ENCODE measurements around the gene ESYT2.

The ESYT2 gene

DNA sequence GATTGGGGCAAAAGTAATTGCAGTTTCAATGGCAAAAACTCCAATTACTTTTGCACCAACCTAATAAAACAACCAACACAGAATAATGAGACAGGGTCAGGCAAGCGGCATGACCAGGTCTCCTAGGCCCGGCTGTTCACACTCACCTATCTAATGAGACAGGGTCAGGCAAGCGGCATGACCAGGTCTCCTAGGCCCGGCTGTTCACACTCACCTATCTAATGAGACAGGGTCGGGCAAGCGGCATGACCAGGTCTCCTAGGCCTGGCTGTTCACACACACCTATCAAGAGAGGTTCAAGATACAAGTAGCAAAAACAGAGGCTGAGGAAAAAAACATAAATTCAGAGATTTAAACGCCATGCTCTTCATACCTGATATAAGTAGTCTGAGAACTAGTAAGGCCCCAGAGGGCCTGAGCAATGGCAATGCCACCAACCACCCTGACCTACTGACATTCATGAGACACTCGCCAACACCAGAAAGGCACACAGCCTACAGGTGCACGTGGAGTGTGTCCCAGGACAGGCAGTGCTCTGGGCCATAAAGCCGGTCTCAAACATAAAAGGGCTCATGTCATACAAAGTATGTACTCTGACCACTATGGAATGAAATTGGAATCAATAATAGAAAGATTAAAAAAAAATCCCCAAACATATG, 84.1 kb downstream of the ESYT2 start:
- no peak for DNase-seq (ENCODE audit: low read depth, low spot score)

DNA sequence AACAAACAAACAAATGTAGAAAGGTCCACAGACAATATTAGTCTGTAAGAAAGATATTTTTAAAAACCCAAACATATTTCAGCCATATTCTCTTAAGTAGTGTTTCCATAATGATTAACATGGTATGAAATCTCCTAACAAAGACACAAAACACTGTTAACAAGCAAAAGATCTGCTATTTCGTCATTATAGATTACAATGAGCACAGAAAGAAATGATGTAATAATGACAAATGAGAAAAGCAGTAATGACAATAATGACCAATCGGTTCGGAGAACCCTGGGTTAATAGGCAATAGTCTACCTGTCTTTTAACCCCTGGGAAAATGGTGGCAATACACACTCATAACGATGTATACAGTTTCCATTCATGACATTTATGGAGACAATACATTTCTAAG, 85.2 kb downstream of the ESYT2 start:
- no peak for DNase-seq (ENCODE audit: low read depth, low spot score)

DNA sequence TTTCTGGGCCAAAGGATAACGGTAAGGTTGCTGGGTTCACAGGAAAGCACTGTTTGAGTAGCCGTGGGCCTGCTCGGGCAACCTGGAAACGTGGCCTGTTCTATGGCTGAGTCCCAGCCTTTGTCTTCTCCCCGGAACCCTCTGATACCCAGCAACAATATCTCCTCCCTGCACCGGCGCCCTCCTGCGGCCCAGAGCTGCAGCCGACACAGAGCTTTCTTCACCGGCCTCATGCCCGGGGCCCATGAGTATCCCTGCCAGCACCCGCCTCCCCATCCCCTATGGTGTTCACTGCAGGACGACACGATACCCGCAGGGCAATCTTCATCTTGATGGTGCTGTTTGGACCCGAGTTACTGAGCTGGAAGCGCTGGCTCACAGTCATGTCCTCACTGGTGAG, 86.1 kb downstream of the ESYT2 start:
- DNase-seq (ENCODE audit: low read depth, low spot score), result no peak

DNA sequence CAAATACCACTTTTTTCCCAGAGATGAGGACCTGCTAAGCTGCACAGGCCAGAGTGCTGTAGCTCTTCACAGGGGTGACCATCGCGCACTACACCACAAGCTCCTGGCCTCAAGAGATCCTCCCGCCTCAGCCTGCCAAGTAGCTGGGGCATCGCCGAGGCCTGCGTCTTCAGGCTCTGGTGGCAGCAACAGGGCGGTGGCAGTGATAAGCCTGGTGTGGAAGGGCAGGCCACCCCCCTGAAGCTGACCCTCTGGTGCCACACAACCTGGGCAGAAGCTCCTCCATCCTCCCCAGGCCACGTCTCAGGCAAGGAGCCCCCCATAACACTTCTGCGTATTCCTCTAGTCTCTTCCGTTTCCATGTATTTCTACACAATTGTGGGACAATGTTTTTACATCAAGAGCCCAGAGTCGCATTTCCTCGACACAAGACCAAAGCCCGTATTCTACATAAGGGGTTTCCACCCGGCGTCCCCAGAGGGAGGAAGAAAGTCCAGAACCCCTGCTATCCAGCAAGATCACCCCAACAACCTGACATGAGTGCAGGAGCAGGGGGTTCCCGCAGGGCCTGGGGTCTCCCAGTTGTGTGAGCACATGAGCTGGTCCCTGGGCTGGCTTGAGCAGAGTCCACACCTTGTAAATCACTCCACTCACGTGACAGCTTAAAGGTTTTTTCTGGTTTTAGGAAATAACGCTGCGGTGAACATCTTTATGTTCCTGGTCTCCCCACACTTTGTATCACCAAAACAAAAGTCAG, 87.1 kb downstream of the ESYT2 start:
- no peak for DNase-seq (ENCODE audit: low read depth, low spot score)

DNA sequence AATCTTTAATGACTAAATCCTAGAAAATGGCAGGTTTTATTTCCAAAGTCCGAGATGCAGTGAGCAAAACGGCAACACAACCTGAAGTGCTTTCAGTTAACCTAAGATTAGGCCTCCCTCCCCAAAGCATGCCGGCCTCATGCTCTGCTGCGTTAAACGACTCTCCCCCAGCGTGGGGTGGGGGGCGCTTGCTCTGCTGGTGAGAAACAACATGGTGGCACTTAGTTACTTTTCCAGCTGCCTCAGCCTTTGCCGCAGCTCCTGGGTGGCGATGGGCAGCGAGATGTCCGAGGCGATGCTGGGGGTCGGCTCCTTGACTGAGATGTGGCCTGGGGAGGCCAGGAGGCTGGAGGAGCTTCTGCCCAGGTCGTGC, 88.0 kb downstream of the ESYT2 start:
- no peak for DNase-seq (ENCODE audit: low read depth, low spot score)

DNA sequence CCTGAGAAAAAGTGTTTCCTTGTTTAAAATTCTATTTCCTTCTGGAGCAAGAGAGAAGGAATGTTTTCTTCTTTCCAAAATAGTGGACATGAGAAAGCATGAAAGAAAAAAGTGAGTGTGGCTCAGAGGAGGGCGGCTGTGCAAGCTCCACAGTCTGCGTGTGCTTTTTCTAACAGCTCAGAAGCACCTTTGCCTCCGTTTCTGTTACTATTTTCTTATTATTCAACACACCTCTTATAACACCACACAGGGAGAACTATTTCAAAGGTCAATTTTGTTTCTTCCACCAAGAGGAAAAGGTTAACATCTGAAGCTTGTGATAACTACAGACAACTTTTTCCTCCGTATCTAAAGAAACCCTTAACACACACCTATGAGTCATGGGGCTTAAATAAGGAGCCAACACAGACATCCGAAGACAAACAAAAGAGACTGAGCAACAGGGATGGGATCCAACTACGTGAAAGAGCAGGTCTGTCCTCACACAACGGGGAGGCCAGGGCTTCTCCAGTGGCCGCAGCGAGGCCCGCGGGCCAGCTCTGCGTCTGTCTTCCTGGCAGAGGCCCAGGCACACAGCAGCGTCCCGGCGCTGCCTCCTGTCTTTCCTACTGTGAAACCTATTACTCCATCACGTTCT, 88.5 kb downstream of the ESYT2 start:
- DNase-seq (ENCODE audit: low read depth, low spot score), result no peak

DNA sequence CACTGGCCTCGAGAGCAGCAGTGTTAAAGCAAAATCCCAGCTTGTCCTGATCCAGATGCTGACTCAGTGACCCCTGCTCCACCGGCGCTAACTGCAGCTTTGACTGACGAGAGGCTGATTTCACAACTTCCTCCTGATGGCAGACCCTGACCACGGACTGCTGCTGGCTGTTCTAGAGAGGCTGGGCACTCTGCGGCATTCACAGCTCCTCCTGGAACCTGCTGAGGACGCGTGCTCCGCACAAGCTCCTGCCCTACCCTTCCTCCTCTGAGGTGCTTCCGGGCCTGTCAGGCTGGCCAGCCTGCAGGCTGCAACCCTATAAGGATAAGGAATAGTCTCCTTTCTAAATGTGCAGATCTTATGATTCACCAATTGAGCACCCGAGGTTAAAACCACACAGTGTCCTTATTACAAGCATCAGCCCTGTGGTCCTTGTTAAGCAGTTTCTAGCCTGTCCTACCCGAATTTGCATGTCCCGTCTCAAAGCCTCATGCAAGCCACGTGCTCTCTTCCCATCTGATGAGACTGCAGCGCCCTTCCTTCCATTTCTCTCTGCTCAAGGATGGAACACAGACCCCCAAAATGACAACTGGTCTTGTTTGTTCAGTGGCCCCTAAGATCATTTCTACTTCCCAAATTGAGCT, 89.2 kb downstream of the ESYT2 start:
- no peak for DNase-seq (ENCODE audit: low read depth, low spot score)

DNA sequence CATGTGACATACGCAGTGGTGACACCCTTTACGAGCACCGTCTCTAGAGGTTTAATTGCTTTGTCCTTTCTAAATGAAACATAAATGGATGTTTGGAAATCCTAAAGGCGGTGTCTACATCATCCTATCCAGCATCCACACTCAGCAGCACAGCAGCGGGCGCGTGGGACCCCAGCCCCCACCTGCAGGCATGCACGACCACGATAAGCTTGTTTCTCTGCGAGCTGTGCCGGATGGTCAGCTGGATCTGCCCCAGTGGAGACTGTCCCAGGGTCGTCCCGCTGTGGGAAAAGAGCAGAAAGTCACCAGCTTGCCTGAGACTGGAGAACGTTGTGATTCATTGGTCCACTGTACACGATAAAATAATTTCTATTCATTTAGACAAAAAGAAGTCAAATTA, 90.5 kb downstream of the ESYT2 start:
- no peak for DNase-seq (ENCODE audit: low read depth, low spot score)

DNA sequence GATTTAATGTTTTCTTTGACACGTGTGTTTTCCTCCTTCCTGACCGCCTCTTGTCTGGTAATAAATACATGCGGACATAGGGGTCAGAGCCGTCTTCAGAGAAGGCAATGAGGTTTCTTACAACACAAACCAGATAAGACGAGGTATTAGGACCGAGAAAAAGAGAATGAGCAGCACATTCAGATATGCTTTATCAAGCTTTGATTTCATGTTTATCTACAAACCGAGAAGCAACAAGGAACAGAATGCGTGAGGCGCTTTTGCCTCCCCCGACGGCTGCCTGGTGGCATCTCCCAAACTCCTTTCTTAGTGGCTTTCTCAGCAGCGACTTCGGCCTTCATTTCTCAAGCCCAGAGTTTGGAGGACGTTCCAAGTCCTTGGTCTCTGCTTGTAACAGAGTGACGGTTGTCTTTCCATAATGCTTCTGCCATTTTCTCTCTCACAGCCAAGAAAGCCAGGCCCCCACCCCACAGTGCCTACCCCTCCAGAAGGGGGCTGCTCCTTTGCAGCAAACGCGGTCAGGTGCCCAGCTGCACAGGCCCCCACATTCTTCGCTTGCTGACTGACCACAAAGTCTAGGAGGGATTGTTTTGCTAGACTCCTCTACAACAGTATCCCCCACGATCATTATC, 92.1 kb downstream of the ESYT2 start:
- DNase-seq (ENCODE audit: low read depth, low spot score), result no peak

DNA sequence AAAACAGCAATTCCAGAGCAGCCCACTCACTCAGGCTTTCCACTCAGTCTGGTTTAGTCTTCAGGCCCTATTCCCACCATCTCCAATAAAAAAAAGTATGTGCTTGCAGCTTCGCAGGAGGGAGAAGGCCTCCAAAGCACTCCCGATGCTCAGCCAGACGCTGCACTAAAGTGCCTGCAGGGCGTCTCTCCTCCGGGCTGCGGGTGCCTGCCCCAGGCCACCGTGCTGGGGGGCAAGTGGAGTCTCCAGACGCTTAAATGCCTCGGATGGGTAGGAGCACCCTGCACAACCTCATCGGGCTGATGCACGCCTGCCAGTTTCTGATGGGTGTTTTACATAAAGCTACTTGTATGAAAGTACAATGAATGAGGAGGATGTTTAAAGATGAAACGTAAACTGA, 93.4 kb downstream of the ESYT2 start:
- no peak for DNase-seq (ENCODE audit: low read depth, low spot score)

DNA sequence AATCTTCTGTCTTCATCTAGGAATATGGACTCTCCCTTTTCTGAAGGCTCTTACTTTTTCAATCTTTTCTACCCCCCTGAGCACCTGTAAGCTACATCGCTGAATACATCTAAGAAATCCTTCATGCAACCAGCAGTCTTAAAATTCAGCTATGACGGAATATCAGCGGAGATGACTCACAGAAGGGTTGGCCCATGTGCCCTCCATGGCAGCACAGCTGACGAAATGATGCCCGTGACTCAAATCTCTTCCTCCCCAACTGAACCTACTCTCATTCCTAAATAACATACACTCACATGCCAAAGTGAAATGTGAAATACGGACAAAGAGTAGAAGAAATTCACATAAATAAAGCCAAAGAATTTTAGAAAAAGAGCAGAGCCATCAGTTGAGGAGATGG, 94.4 kb downstream of the ESYT2 start:
- no peak for DNase-seq (ENCODE audit: low read depth, low spot score)

DNA sequence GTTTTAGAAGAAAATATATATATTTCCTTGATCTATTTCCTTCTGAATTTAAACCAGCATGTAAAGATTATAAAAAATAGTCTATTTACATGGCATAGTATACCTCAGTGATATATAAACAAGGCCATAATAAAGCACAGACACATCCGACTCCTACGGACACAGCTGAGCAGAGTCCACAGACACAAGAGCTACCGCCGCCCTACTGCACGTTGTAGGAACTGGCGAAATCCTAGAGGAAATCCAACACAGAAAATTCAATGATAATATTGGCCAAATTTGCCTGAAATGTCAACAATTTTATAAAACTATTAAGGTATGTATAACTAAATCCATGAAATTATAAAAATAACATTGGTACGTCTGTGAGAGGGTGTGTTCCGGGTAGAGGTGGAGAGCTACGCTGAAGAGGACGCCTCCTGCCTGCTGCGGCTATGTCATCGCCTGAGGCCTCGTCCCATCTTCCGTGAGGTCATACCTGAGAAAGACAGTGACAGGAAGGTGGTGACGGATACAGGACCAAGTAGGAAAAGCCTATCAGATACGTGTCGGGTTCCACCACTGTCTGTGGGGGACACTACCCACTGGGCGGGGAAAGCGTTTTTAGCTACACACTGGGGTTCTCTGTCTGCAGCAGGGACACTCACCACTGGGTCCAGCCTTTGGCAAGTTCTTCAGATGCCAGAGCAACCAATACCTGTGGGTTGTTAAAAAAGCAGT, 95.4 kb downstream of the ESYT2 start:
- DNase-seq (ENCODE audit: low read depth, low spot score), result no peak

DNA sequence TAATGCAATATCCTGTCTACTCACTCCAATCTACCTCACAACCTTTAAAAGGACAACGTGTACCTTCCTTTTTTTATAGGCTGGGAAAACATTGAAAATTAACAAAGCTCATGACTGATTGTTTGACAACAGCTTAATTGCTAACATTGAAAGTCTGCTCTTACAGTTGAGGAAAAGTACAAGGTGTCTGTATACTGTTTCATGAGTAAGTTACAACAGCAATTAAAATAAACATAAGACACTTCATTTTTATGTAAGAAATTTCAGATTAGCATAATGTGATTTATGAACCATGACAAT, 96.1 kb downstream of the ESYT2 start:
- DNase-seq (ENCODE audit: low read depth, low spot score), result no peak

DNA sequence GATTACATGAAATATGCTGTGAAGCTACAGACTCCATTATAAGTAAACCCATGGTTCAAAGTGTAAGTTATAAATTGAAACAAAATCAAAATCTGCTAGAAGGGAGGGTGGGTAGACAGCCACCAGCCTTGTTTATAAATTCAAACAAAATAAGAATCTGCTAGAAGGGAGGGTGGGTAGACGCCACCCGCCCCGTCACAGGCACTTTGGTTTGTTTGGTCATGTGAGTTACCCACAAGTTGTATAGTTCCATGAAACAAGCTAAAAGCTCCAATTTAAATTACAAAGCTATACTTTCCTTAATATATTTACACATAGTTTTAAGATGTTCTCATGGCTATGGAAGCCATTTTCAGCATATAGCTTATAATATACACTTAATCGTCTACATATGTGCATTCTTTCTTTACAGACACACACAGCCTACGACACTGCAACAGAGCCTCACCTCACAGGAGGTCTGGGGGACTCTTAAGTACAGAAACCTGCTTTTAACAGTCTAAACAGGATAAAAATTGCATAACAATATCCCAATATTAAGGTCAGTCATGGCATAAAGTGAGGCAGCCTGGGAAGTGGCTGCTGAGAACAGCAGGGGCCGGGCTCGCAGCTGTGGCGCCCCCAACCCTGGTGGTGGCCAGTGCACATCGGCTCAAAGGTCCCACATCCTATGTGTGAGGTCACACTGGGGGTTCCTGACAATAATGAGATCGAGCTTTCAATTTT, 96.7 kb downstream of the ESYT2 start:
- DNase-seq (ENCODE audit: low read depth, low spot score), result no peak

DNA sequence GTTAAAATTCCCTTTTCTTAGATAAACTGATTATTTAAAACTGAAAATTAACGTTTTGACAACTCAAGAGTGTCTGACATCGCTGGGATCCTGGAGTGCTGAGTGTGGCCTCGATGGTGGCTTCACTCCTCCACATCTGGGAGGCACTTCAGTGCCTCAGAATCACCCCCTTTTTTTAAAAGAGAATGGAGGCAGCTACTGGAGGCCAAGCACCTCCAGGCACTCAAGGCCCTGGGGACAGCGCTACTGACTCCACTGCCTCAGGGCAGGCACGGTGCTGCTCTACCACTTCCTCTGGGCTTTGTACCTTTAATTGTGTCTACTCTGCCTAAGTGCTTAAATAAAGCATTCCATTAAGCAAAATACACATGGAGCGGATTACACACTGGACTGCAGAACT, 97.5 kb downstream of the ESYT2 start:
- DNase-seq (ENCODE audit: low read depth, low spot score), result no peak

DNA sequence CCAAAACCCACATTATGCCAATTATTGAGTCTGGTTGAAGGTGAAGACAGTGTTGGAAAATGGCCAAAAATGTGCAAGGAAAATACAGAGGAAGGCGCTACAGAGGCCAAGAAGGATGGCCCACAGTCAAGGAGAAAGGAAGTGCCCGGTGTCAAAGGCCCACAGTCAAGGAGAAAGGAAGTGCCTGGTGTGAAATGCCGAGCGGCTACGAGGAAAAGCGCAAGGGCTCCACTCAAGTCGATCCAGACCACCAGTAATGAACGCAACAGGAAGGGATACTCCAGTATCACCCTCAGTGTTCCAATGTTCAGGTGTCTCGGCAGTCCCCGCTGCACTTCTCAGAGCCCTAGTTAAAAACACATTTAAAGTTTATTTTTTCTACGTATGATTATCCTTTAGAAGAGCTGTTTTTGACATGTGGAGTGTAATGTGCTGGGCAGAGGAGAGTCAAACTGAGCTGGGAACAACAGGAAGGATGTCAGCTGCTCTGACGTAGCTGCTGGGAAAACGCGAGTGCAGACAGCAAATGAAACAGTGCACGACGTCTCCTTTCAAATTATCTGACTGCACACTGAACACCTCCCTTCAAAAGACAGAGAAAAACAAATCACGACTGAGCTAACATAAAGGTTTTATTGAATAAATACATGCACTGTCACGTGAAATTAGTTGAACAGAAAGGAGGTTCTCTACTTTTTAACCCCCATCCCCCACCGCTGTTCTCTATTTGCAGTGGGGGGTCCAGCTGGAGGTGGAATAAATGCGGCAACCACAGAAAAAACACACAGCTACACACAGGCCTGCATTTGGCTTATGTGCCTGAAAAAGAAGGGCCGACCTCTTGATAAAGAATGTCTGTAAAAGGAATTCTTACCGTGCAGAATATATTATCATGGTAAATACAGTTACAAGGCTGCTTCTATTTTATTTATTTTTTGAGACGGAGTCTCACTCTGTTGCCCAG, 98.6 kb downstream of the ESYT2 start:
- no peak for DNase-seq (ENCODE audit: low read depth, low spot score)

DNA sequence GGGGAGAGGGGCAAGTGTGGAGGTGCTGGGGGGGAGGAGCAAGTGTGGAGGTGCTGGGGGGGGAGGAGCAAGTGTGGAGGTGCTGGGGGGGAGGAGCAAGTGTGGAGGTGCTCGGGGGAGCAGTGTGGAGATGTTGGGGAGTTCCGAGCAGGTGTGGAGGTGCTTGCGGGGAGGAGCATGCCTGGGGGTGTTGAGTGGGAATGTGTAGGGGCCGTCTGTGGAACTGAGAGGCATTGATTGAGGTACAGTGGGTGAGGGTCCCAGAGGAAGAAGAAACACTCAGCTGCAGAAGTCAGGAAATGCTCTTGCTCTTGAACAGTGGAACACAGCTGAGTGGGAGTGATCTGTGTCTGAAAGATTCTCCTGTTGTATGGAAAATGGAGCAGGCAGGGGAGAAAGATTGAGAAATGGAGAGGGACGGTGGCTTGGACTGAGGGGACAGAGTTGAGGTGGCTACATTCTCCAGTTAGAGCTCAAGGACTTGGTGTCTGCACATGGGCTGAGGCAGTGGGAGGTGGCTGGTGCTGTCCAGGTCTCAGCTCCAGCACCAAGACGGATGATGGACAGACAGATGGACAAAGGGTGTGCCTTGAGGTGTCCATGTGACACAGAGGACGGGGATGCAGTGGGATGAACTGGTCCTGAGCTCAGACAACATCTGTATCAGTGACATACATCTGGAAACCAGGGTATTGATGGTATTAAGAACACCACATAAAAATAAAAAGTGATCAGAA, 99.5 kb downstream of the ESYT2 start:
- no peak for DNase-seq (ENCODE audit: low read depth, low spot score)

DNA sequence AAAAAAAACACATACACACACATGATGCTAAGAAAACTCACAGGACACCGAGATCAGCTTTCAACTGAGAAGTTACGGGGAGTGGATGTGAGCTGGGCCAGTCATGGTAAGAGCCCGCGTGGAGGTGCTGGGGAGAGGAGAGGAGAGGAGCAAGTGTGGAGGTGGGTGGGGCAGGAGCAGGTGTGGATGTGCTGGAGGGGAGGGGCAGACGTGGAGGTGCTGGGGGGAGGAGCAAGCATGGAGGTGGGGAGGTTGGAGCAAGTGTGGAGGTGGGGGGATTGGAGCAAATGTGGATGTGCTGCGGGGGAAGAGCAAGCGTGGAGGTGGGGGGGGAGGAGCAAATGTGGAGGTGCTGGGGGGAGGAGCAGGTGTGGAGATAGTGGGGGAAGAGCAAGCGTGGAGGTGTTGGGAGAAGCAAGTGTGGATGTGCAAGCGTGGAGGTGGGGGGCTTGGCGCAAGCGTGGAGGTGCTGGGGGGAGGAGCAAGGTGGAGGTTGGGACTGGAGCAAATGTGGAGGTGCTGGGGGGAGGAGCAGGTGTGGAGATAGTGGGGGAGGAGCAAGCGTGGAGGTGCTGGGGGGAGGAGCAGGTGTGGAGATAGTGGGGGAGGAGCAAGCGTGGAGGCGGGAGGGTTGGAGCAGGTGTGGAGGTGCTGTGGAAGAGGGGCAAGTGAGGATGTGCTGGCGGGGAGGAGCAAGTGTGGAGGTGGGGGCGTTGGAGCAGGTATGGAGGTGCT, 100.2 kb downstream of the ESYT2 start:
- no peak for DNase-seq (ENCODE audit: low read depth, low spot score)

Data from activated CD4-positive, CD25-positive, alpha-beta regulatory T cell treated with anti-CD3 and anti-CD28 coated beads, Interleukin-2, amount 50 U/mL, for 16 hours (primary cell).